OCI-LY7 (cell line): Measurements from ENCODE around the gene NSD1. TPM values are rescaled to one million over a fixed set of nuclear protein-coding genes. Genes with fewer than 3 reads are reported as not detected.

Experiments used
- BruUV-seq: library from RNA; stranded (reverse); fragments of 400-500 nt; replicated peaks from 2 replicates; lab custom pipeline; 2021; lab: Mats Ljungman, UMichigan
- CTCF ChIA-PET: fragments of 300-600 bp; sonication (Branson Sonifier 250); formaldehyde crosslinking; loops from one replicate; lab custom pipeline; 2022; ENCODE audit warnings: antibody characterized with exemption; ENCODE audit not compliant: unreplicated experiment; lab: Charles Lee
- POLR2A ChIA-PET: fragments of 300-600 bp; sonication (Branson Sonifier 250); formaldehyde crosslinking; loops from one replicate; lab custom pipeline; 2022; ENCODE audit warnings: antibody characterized with exemption; lab: Charles Lee
- DNase-seq: peaks from one replicate; pipeline ENCODE4 v3.0.0-alpha.2; 2015; ENCODE audit warnings: low spot score
- H2AFZ ChIP-seq: fragments of 200-600 bp; sonication (generic), shearing (Covaris generic); 2 replicates; pipeline ENCODE4 v1.6.1; 2014; ENCODE audit warnings: mild to moderate bottlenecking, antibody characterized with exemption, low read length, moderate library complexity
- H3K27ac ChIP-seq: fragments of 200-600 bp; sonication (generic); 2 replicates; pipeline ENCODE4 v1.5.1; 2014; ENCODE audit warnings: mixed run types, low read depth, mild to moderate bottlenecking, moderate library complexity, low read length, inconsistent platforms; ENCODE audit not compliant: poor library complexity, severe bottlenecking
- H3K36me3 ChIP-seq: fragments of 200-600 bp; sonication (generic); 2 replicates; pipeline ENCODE4 v1.6.1; 2014; ENCODE audit warnings: mild to moderate bottlenecking, antibody characterized with exemption, low read length, moderate library complexity, mixed read lengths; ENCODE audit not compliant: insufficient read depth
- H3K4me1 ChIP-seq: fragments of 200-600 bp; sonication (generic); 2 replicates; pipeline ENCODE4 v1.5.1; 2014; ENCODE audit warnings: mild to moderate bottlenecking, low read length; ENCODE audit not compliant: insufficient read depth, poor library complexity, severe bottlenecking
- H3K4me2 ChIP-seq: fragments of 200-600 bp; sonication (generic); 2 replicates; pipeline ENCODE4 v1.6.1; 2014; ENCODE audit warnings: mild to moderate bottlenecking, low read length
- H3K4me3 ChIP-seq: fragments of 200-600 bp; sonication (generic); 2 replicates; pipeline ENCODE4 v1.5.1; 2014; ENCODE audit warnings: mild to moderate bottlenecking, low read depth, low read length; ENCODE audit not compliant: poor library complexity, severe bottlenecking
- H3K79me2 ChIP-seq: fragments of 200-600 bp; sonication (generic); 2 replicates; pipeline ENCODE4 v1.6.1; 2016; ENCODE audit warnings: low read depth, mild to moderate bottlenecking, low read length, moderate library complexity, mixed read lengths; ENCODE audit not compliant: insufficient read depth
- H3K9me2 ChIP-seq: fragments of 200-600 bp; sonication (generic); 2 replicates; pipeline ENCODE4 v1.6.1; 2016; ENCODE audit warnings: mild to moderate bottlenecking, low read length, mixed read lengths; ENCODE audit not compliant: insufficient read depth
- H3K9me3 ChIP-seq: fragments of 200-600 bp; sonication (generic); 2 replicates; pipeline ENCODE4 v1.6.1; 2014; ENCODE audit warnings: mild to moderate bottlenecking, mixed run types, low read length, mixed read lengths
- H4K20me1 ChIP-seq: fragments of 200-600 bp; sonication (generic); 2 replicates; pipeline ENCODE4 v1.6.1; 2014; ENCODE audit warnings: mild to moderate bottlenecking, antibody characterized with exemption, low read length, moderate library complexity, mixed read lengths; ENCODE audit not compliant: insufficient read depth
- EZH2phosphoT487 ChIP-seq: fragments of 200-600 bp; sonication (generic); IDR thresholded peaks from 2 replicates; pipeline ENCODE4 v1.6.1; 2018; ENCODE audit warnings: low read depth, borderline replicate concordance, mild to moderate bottlenecking, mixed run types, antibody characterized with exemption, low read length, moderate library complexity, mixed read lengths
- intact Hi-C: fragments of 100-400 bp; cut with micrococcal nuclease; formaldehyde crosslinking; loops from one replicate; pipeline ENCODE4 v1.10.0; 2022; ENCODE audit not compliant: unreplicated experiment
- total RNA-seq, 2 experiments: library from RNA; depleted of rRNA in 1 of 2; stranded (reverse); fragments of >200 nt in 1 of 2; shearing (Covaris generic) in 1 of 2; gene quantifications; 2 replicates each; pipeline ENCODE4 v1.2.3, GENCODE V29; 2014 to 2022
- TF ChIP-seq, protein P1 (sequence below): fragments of 200-600 bp; sonication (generic); conservative IDR thresholded peaks from 2 replicates; pipeline ENCODE4 v1.5.1; 2014; ENCODE audit warnings: mild to moderate bottlenecking, antibody characterized with exemption, low read length, moderate library complexity, mixed read lengths

NSD1 gene
- total RNA-seq, 2 experiments from 2014 or later: 64.3 to 142 TPM

DNA sequence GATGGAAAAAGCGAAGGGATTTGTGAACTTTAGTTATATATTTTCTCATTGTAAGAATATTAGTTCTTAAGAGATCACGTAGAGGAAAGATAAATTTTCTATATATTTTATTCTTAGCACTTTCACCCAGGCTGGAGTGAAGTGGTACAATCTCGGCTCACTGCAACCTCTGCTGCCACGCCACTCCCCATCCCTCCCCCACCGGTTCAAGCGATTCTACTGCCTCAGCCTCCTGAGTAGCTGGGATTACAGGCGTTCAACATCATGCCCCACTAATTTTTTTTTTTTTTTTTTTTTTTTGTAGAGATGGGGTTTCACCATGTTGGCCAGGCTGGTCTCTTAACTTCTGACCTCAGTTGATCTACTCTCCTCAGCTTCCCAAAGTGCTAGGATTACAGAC, 127.4 kb downstream of the NSD1 start:
- ChIA-PET CTCF (no interaction called here), POLR2A (no interaction called here)
- Histone ChIP-seq H3K4me2 (no peak overlapping the region), H3K9me3 (no peaks in the 10 kb centered on the region), H4K20me1 (no peaks in the 10 kb centered on the region), H2AFZ (no peak overlapping the region), H3K27ac (no peak overlapping the region), H3K79me2 (no peaks in the 10 kb centered on the region), H3K4me3 (no peak overlapping the region), H3K9me2 (no peaks in the 10 kb centered on the region), H3K4me1 (no peaks in the 10 kb centered on the region), H3K36me3 (peaks cover 93% of the 10 kb centered on the region)
- BruUV-seq: no TSS peak
- no peak for DNase-seq
- intact Hi-C loops: no loop called here
- TF ChIP-seq, protein P1, sequence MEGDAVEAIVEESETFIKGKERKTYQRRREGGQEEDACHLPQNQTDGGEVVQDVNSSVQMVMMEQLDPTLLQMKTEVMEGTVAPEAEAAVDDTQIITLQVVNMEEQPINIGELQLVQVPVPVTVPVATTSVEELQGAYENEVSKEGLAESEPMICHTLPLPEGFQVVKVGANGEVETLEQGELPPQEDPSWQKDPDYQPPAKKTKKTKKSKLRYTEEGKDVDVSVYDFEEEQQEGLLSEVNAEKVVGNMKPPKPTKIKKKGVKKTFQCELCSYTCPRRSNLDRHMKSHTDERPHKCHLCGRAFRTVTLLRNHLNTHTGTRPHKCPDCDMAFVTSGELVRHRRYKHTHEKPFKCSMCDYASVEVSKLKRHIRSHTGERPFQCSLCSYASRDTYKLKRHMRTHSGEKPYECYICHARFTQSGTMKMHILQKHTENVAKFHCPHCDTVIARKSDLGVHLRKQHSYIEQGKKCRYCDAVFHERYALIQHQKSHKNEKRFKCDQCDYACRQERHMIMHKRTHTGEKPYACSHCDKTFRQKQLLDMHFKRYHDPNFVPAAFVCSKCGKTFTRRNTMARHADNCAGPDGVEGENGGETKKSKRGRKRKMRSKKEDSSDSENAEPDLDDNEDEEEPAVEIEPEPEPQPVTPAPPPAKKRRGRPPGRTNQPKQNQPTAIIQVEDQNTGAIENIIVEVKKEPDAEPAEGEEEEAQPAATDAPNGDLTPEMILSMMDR: no peak
- TF ChIP-seq EZH2phosphoT487: no peak

DNA sequence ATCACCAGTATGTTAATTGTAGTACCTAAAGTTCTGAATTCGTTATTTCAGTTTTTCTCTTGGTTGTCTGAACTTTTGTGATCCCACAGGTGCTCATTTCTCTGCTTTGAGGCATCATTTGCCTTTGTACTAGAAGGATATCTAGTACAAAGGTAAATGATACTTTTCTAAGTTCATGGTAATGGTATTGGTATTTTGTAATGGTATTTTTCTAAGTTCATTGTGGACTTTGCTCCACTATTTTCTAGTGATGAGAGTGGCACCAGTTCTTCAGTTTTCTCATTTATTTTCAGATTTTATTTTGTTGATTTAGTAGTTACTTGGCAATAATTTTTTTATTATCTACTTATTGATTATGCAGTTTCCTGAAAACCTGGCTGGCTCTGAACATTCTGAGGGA, 127.9 kb downstream of the NSD1 start:
- Histone ChIP-seq H3K79me2 (no peaks in the 10 kb centered on the region), H2AFZ (no peak overlapping the region), H3K4me2 (no peak overlapping the region), H4K20me1 (no peaks in the 10 kb centered on the region), H3K4me1 (no peaks in the 10 kb centered on the region), H3K36me3 (peaks cover 93% of the 10 kb centered on the region), H3K27ac (no peak overlapping the region), H3K9me3 (no peaks in the 10 kb centered on the region), H3K4me3 (no peak overlapping the region), H3K9me2 (no peaks in the 10 kb centered on the region)
- ChIA-PET POLR2A (no interaction called here), CTCF (no interaction called here)
- intact Hi-C loops: no loop called here
- TF ChIP-seq, protein P1: no peak
- no peak for TF ChIP-seq EZH2phosphoT487
- no peak for DNase-seq
- BruUV-seq: no TSS peak

DNA sequence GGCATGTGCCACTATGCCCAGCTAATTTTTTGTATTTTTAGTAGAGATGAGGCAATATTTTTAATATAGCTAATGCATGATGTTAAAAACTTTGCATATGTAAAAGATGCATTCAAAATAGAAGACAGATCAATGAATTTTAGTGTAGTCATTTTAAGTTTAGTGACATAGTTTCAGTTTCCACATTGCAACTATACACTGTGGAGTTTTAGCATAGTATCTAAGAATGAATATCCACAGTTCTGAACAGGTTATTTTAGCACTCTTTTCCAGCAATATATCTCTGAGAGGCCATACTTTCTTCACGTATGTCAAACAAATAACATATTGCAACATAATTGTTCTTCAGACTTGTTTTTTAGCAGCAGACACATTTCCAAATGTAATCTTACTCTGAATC, 130.6 kb downstream of the NSD1 start:
- peaks cover 93% of the 10 kb centered on the region for H3K36me3 ChIP-seq
- intact Hi-C loops: no loop called here
- CTCF ChIA-PET: no interaction called here

More for the DNA sequence above, 130.6 kb downstream of the NSD1 start:
- Histone ChIP-seq H3K9me2 (no peaks in the 10 kb centered on the region), H3K27ac (no peak overlapping the region), H3K4me3 (no peak overlapping the region), H3K79me2 (no peaks in the 10 kb centered on the region), H4K20me1 (no peaks in the 10 kb centered on the region), H3K4me1 (no peaks in the 10 kb centered on the region), H3K9me3 (no peaks in the 10 kb centered on the region), H2AFZ (no peak overlapping the region), H3K4me2 (no peak overlapping the region)
- BruUV-seq: TSS peak; percentile 5
- DNase-seq: no peak
- POLR2A ChIA-PET: interaction anchor here (0.6 to 3.7 kb wide), 5 partner anchors 9 to 368 kb away, joined by 3 to 13 read pairs (median 3); no protein-coding TSS in a partner anchor
- TF ChIP-seq EZH2phosphoT487: no peak
- TF ChIP-seq, protein P1: no peak
